NCI-H1694 (cell line): ENCODE data around the gene KLK14.

Source experiments
- DNase-seq: peaks from one replicate; lab custom pipeline; 2025; lab: John Stamatoyannopoulos, UW

Gene KLK14, protein sequence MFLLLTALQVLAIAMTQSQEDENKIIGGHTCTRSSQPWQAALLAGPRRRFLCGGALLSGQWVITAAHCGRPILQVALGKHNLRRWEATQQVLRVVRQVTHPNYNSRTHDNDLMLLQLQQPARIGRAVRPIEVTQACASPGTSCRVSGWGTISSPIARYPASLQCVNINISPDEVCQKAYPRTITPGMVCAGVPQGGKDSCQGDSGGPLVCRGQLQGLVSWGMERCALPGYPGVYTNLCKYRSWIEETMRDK

DNA sequence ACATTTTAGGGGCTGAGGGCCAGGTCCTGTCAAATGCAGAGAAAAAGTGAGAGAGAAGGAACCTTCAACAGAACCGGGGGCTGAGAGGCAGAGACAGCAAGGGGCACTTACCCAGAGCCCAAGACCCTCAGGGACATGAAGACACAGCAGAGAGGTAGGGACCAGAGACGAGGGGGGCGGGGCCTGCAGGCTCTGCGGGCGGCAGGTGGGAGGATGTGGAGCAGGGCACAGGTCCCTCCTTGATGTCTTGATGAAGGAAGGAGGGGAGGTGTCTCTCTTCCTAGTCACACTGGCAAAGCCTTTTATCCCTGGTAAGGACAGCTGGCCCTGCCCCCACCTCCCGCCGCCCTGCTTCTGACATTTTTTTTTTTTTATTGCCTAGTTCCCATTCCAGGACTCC is at the start of gene KLK14:
TSS of gene KLK14 (minus strand) at position 277 of the 400 bp plus-strand sequence. CDS start at position 4, 273 bp downstream.
- DNase-seq: no peak

DNA sequence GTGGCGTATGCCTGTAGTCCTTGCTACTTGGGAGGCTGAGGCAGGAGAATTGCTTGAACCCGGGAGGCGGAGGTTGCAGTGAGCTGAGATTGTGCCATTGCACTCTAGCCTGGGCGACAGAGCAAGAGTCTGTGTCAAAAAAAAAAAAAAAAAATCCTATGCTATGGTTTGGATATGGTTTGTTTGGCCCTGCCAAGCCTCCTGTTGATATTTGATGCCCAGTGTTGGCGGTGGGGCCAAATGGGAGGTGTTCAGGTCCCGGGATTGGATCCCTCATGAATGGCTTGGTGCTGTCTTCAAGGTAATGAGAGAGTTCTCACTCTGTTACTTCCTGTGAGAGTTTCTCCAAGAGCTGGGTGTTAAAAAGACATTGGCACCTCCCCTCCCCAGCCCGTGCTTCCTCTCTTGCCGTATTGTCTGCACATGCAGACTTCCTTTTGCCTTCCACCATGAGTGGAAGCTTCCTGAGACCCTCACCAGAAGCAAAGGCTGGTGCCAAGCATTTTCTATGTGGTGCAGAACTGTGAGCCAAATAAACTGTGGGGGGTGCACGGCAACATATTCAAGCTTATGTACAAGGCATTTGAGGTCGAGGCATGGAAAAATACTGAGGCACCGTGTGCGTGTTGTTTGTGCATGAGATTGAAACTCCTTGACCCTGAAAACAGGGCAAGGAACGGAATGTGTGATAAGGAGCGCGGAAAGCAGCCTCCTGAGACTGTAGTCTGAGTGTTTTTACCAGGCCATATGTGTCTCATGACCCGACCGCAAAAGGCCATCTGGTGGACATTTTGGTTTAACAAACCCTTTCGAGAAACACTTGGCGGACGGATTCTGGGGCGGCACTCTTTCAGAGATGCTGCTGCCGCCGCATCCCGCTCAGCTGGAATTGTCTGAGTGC is 49.3 kb upstream of the KLK14 start:
- DNase-seq: no peak

DNA sequence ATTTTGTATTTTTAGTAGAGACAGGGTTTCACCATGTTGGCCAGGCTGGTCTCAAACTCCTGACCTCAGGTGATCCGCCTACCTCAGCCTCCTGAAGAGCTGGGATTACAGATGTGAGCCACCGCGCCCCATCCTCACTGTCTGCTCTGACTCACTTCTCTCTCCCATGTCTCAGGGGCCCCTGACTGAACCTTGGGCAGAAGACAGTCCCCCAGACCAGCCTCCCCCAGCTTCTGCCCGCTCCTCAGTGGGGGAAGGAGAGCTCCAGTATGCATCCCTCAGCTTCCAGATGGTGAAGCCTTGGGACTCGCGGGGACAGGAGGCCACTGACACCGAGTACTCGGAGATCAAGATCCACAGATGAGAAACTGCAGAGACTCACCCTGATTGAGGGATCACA is 47.0 kb upstream of the KLK14 start:
- no peak for DNase-seq

DNA sequence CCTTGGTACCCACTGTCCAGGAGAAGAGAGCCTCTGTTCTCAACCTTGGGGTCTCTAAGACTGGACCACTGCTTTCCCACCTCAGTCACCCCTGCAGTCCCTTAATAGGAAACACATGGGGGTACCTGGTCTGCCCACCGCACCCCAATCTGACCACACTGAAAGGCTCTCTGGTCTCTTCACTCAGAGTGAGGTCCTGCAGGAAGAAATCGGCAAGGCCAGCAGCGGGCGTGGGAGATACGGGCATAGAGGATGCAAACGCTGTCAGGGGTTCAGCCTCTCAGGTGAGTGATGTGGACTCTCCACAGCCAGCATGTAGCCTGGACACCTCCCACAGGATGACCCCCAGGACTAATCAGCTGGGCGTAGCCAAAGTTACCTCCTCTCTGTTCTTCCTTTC is 45.5 kb upstream of the KLK14 start:
- DNase-seq: no peak

DNA sequence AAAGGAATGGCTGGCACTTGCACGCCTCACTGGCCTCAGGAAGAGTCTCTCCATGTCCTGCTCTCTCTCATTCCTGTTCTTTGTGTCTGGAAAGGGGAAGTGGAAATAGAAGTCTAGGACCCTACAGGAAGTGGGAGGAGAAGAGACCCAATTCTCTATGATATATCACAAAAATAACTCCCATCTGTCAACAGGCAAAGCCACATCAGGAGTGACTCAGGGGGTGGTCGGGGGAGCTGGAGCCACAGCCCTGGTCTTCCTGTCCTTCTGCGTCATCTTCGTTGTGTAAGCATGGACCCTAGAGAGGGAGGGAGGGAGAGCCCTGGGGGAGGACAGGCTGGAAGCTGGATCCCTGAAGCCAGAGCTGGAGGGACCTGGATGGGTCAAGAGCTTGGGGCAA is 45.1 kb upstream of the KLK14 start:
- no peak for DNase-seq

DNA sequence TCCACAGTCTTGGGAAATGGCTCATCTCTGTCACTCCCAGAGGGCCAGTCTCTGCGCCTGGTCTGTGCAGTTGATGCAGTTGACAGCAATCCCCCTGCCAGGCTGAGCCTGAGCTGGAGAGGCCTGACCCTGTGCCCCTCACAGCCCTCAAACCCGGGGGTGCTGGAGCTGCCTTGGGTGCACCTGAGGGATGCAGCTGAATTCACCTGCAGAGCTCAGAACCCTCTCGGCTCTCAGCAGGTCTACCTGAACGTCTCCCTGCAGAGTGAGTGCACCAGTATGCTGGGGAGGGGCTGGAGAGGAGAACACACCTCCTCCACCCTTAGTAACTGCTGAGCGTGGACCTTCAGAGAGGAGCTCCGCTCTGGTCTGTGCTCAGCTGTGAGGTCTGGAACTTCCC is 44.3 kb upstream of the KLK14 start:
- DNase-seq: no peak

DNA sequence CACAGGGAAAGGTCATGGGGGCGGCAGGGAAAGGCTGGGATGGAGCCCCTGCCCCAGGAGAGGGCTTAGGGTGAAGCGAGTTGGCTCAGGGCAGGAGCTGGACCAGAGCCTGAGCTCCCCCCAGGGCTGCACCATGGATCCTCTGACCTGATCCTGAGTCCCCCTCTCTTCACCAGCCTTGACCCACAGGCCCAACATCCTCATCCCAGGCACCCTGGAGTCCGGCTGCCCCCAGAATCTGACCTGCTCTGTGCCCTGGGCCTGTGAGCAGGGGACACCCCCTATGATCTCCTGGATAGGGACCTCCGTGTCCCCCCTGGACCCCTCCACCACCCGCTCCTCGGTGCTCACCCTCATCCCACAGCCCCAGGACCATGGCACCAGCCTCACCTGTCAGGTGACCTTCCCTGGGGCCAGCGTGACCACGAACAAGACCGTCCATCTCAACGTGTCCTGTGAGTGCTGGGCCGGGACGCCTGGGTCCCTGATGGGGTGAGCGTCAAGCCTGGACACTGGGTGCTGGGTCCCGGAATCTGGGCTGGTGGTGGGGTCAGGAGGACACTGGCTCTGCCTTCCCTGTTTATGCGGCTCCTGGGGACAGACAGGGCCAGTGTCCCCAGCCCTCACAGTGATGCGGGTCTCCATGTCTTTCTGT is 42.9 kb upstream of the KLK14 start:
- DNase-seq: no peak

DNA sequence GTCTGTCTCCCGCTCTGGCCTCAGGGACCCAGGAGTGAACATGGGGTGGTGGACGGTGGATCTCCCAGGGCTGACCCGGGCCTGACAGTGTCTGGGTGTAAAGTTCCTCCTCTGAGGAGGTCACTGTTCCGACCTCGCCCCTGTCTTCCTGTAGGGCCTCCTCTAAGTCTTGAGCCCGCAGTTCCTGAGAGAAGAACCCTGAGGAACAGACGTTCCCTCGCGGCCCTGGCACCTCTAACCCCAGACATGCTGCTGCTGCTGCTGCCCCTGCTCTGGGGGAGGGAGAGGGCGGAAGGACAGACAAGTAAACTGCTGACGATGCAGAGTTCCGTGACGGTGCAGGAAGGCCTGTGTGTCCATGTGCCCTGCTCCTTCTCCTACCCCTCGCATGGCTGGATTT is 42.0 kb upstream of the KLK14 start, which contains the start of gene SIGLEC9:
TSS of gene SIGLEC9 (plus strand) at position 178 of the 400 bp plus-strand sequence. CDS start at position 247, 69 bp downstream.
- DNase-seq: no peak

DNA sequence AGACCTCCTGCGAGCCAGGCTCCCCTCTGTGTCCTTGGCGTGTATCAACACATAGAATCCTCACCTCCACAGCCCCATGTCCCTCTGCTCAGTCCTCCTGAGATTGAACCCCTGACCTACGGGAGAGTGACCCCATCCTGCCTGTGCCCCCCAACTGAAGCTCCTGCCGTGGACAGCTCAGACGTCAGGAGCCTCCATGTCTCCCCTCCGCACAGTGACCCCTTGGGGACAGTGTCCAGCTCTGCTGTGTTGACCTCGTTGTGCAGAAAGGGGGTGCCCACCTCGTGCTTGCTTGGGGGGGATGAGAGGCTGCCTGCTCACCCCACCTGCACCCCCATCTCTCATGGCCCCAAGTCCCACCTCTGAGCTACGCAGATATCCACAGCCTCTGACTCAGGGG is 41.5 kb upstream of the KLK14 start:
- DNase-seq: no peak

DNA sequence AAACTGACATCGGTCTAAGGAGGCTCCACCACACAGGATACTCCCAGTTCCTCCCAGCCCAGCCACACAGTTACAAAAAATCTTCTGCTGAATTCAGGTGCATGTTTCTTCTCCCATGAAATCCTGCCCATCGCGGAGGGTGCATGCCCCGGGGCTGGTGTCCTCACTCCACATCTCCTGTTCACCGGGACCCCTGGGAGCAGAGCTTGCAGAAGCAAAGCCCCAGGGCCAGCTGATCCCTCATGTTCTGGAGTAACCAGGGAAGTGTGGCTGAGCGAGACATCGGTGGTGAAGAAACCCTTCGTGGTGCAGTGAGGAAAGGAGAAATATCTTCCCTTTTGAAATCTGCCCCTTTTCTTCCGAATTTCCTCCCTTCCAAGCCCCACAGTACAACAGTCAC is 41.1 kb upstream of the KLK14 start:
- no peak for DNase-seq

DNA sequence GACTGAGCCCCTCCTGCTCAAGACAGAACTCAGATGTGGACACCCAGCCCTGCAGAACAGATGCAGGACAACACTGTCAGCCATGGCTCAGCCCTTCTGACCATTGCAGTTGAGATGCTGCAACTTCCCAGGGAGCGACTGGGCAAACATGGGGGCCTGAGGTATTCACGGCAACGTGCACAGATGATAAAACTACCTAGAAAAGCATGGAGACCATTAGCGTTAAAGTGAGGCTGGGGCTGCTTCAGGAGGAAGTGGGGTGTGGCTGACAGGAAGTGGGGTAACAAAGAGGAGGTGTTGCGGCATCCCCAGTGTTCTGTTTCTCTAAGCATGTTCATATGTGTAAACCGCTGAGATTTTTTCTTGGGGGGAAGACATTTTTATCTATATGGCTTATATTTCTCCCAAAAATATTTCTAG is 40.7 kb upstream of the KLK14 start:
- DNase-seq: no peak

DNA sequence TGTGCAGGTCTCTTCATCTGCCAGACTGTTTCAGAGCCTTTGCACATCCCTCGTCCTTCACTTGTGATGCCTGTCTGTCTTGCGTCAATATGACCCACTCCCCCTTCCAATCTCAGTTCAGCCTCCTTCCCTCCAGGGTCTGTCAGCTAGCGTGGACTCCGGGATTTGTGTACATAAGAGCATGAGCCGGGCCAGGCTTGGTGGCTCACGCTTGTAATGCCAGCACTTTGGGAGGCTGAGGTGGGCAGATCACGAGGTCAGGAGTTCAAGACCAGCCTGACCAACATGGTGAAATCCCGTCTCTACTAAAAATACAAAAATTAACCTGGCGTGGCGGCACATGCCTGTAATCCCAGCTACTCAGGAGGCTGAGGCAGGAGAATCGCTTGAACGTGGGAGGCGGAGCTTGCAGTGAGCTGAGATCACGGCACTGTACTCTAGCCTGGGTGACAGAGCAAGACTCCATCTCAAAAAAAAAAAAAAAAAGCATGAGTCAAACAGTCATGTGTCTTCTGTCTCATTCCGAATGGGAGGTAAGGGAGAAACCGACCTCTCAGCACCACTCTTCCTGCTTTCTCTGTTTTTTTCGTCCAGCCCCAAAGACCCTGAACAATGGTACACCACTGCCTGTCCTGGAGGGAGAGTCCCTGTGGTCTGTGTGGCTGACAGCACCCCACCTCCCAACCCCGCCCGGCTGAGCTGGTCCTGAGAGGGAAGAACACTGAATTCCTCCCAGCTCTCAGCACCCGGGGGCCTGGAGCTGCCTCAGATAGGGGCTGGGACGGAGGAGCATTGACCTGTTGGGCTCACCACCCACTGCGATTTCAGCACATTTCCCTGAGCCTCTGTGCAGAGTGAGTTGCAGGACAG is 39.7 kb upstream of the KLK14 start:
- DNase-seq: no peak

DNA sequence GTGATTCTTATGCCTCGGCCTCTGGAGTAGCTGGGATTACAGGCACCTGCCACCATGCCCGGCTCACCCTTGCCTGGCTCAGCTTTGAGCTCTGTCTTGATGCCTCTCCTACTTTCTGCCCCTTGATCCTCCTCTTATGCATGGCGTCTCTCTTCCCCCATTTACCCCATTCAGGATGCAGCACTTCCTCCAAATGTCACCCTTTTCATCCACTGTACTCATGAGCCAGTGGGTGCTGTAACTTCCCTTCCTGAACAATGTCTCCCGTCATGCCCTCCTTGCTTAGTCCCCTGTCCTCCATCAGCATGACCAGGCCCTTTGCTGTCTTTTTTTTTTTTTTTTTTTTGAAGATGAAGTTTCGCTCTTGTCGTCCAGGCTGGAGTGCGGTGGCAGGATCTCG is 38.6 kb upstream of the KLK14 start:
- DNase-seq: no peak

DNA sequence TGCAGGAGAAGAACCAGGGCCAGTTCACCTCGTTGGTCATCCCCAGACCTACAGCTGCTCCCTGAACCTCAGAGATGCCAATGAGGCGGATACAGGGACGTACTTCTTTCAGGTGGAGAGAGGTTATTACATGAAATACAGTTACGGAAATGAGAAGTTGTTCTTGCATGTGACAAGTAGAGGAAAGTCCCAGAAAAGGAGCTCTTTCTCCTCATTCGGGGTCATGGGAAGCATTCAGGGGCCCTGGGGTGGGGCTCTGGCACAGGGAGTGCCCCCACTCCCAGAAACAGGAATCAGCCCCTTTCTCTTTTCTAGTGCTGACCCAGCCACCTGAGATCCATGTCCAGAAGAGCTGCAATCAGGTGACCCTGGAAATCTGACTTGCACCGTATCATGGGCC is 37.5 kb upstream of the KLK14 start:
- DNase-seq: no peak

DNA sequence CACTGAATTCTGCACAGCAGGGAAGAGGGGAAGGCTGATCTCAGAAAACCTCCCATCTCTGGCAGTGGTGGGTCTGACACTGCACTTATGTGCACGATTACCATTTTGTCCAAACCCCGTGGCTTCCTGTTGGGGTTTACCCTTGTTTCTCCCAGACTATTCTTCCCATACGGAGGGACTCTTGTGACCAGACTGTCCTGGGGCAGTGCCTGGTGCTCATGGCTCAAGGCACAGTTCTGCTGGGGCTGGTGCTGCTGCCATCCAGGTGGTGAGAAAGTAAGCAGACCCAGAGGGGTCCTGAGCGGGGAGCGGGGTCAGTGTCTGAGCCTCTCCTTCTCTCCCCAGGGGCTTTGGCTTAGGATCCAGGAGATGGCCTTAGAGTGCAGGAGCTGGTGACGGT is 36.9 kb upstream of the KLK14 start:
- no peak for DNase-seq

DNA sequence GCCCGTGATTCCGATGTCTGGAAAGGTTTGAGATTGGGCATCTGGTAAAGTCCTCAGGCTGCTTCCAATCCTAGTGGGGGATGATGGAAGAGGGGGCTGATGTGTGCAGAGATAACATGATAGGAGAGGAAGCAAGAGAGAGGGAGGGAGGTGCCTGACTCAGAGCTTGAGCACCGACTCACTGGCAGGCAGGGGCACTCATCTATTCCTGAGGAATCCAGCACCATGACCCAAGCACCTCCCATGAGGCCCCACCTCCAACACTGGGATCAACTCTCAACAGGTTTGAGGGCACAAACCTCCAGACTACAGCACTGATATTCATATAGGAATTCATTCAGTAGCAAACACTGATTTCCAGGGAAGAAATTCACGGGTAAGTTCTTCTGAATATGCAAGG is 36.4 kb upstream of the KLK14 start:
- DNase-seq: no peak

DNA sequence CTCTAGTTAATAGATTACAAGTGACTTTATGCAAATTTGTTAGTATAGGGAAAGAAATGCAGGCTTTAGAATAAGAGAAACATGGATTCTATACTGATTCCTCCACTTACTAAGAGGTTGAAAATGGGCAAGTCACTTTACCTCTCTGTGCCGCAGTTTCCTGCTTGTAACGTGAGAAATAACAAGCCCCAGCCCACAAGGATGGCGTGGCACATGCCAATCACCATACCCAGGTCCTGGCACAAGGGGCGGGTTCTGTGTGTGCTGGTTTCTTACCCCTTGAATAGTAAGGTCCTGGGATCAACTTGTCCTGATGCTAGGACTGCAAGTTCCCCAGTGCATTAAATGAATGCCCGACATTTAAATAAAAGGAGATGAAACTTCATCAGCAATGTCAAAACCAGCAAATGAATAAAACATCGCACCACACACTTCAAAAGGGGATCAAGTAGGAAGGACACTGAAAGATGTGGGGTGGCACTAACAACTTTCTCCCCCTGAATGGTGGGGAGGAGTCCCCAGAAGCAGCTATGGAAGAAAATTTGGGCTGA is 34.1 kb upstream of the KLK14 start:
- no peak for DNase-seq

DNA sequence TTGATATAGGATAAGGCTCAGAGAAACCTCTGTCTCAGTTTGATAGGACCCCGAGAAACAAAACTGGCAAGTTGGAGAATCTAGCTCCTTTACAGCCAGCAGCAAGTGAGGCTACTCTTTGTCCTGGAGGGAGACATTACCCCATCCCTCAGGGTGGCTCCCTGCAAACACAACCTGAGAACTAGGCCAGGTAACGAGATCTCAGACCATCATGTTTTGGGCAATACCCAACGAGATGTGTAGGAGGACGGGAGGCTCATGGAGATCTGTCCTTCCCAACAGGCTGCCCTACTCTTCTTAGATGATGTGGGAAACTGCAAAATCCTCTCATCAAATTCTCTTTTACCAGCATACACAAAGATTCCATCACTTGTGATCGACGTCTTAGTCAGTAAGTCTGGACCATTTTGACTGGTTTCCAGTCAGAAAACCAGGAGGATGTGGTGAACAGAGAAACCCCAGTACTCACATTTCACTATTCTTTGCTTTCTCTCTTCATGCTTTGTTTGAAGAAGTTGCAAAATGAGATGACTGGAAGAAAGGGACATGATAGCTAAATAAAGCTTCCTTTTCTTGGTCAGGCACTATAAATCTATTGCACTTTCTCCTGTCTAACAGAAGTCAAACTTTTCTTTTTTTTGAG is 31.5 kb upstream of the KLK14 start:
- DNase-seq: no peak

DNA sequence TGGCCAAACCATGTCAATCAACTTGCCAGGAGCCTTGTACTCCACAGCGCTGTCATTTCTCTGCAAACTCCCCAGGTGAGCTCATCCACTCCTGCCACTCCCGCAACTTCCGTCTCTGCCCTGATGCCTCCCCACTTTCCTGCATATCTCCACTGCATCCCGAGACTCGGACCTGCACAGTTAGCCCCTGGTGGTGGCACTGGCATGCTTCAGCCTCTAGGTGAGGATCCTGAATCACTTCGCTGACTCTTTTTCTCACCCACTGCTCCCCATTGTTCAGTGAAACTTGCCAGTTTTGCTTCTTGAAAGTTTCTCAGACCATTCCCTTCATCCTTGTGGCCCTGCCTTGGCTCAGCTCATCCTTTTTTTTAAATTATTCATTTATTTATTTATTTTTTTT is 28.9 kb upstream of the KLK14 start:
- DNase-seq: no peak

DNA sequence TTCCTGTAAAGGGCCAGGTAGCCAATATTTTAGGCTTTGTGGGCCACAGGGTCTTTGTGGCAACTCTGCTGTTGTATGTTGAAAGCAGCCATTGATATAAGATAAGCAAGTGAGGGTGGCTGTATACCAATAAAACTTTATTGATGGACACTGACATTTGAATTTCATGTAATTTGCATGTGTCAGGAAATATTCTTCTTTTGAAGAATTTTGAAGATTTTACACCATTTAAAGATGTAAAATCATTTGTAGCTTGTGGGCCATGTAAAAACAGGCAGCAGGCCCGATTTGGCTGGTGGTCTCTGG is 27.9 kb upstream of the KLK14 start:
- no peak for DNase-seq

DNA sequence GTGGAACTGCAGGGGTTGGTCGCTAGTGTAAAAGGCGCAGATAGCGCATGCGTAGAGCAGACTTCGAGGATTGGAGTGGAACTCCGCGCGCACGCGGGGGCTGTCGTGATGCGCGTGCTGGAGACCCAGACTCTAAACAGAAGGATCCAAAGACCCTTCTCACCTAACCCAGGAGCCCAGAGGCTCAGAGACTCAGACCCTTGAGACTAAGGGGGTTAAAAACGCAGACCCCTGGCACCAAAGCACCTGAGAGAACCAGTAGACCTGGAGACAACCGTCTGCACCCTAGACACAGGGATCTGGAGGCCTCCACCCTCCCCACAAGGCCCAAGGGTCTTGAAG is 26.1 kb upstream of the KLK14 start:
- no peak for DNase-seq
